H9 (cell line): ENCODE data around the gene CACHD1. TPM values are rescaled to one million over a fixed set of nuclear protein-coding genes. Genes with fewer than 3 reads are reported as not detected.

Experiments used
- DNase-seq: peaks from one replicate; pipeline ENCODE4 v3.0.0-alpha.2; 2017
- H2AFZ ChIP-seq: one replicate; pipeline ENCODE4 v1.6.1; 2013; ENCODE audit warnings: mild to moderate bottlenecking, low read length, control low read depth, moderate library complexity
- H2AK5ac ChIP-seq: 2 replicates; pipeline ENCODE4 v1.6.1; 2013; ENCODE audit warnings: low read length, control low read depth, mixed read lengths; ENCODE audit not compliant: insufficient read length
- H2BK120ac ChIP-seq: one replicate; pipeline ENCODE4 v1.6.1; 2013; ENCODE audit warnings: low read depth, mild to moderate bottlenecking, low read length, control low read depth, inconsistent platforms; ENCODE audit not compliant: poor library complexity, severe bottlenecking
- H2BK12ac ChIP-seq: 2 replicates; pipeline ENCODE4 v1.6.1; 2013; ENCODE audit warnings: low read length, control low read depth, mixed read lengths, low read depth; ENCODE audit not compliant: insufficient read length
- H2BK15ac ChIP-seq: 2 replicates; pipeline ENCODE4 v1.6.1; 2013; ENCODE audit warnings: low read depth, low read length, control low read depth
- H2BK20ac ChIP-seq: one replicate; pipeline ENCODE4 v1.6.1; 2013; ENCODE audit warnings: low read depth, mild to moderate bottlenecking, low read length, control low read depth, inconsistent platforms; ENCODE audit not compliant: poor library complexity, severe bottlenecking
- H2BK5ac ChIP-seq: 2 replicates; pipeline ENCODE4 v1.6.1; 2013; ENCODE audit warnings: low read length, control low read depth, mixed read lengths; ENCODE audit not compliant: insufficient read length
- H3K14ac ChIP-seq: 2 replicates; pipeline ENCODE4 v1.6.1; 2013; ENCODE audit warnings: low read length, control low read depth; ENCODE audit not compliant: insufficient read depth
- H3K18ac ChIP-seq: 2 replicates; pipeline ENCODE4 v1.6.1; 2013; ENCODE audit warnings: low read depth, mild to moderate bottlenecking, mixed read lengths, low read length, control low read depth; ENCODE audit not compliant: insufficient read length
- H3K23ac ChIP-seq: 2 replicates; pipeline ENCODE4 v1.6.1; 2013; ENCODE audit warnings: low read length, control low read depth, mixed read lengths, low read depth; ENCODE audit not compliant: insufficient read length
- H3K23me2 ChIP-seq: 2 replicates; pipeline ENCODE4 v1.6.1; 2013; ENCODE audit warnings: low read depth, mild to moderate bottlenecking, mixed read lengths, low read length, control low read depth; ENCODE audit not compliant: insufficient read length, poor library complexity, severe bottlenecking
- H3K27ac ChIP-seq: 2 replicates; pipeline ENCODE4 v1.5.1; 2013; ENCODE audit warnings: low read length, control low read depth, mixed read lengths, low read depth; ENCODE audit not compliant: insufficient read length
- H3K27me3 ChIP-seq: 2 replicates; pipeline ENCODE4 v1.6.1; 2013; ENCODE audit warnings: low read length, control low read depth, inconsistent platforms; ENCODE audit not compliant: insufficient read depth
- H3K4ac ChIP-seq: 2 replicates; pipeline ENCODE4 v1.6.1; 2013; ENCODE audit warnings: low read depth, mild to moderate bottlenecking, control low read depth, inconsistent platforms, low read length, moderate library complexity
- H3K4me1 ChIP-seq: 2 replicates; pipeline ENCODE4 v1.6.1; 2013; ENCODE audit warnings: low read length, control low read depth, inconsistent platforms; ENCODE audit not compliant: insufficient read depth
- H3K4me2 ChIP-seq: 2 replicates; pipeline ENCODE4 v1.6.1; 2013; ENCODE audit warnings: low read length, control low read depth, mixed read lengths; ENCODE audit not compliant: insufficient read length, insufficient read depth
- H3K56ac ChIP-seq: 2 replicates; pipeline ENCODE4 v1.6.1; 2013; ENCODE audit warnings: low read depth, mild to moderate bottlenecking, mixed read lengths, low read length, control low read depth; ENCODE audit not compliant: insufficient read length
- H3K79me1 ChIP-seq: 2 replicates; pipeline ENCODE4 v1.6.1; 2013; ENCODE audit warnings: low read depth, mild to moderate bottlenecking, moderate library complexity, low read length, control low read depth, inconsistent platforms; ENCODE audit not compliant: insufficient read depth, poor library complexity, severe bottlenecking
- H3K79me2 ChIP-seq: 2 replicates; pipeline ENCODE4 v1.6.1; 2013; ENCODE audit warnings: low read length, control low read depth, inconsistent platforms; ENCODE audit not compliant: insufficient read depth
- H3K9ac ChIP-seq: 2 replicates; pipeline ENCODE4 v1.6.1; 2013; ENCODE audit warnings: low read length, control low read depth, mixed read lengths; ENCODE audit not compliant: insufficient read length; ENCODE audit errors: extremely low read depth
- H3K9me3 ChIP-seq: one replicate; pipeline ENCODE4 v1.6.1; 2013; ENCODE audit warnings: low read depth, low read length, inconsistent platforms; ENCODE audit not compliant: control insufficient read depth
- H3T11ph ChIP-seq: one replicate; pipeline ENCODE4 v1.6.1; 2013; ENCODE audit warnings: mild to moderate bottlenecking, low read length, control low read depth, inconsistent platforms
- H4K20me1 ChIP-seq: one replicate; pipeline ENCODE4 v1.6.1; 2013; ENCODE audit not compliant: control insufficient read depth, insufficient read length, insufficient read depth
- H4K5ac ChIP-seq: 2 replicates; pipeline ENCODE4 v1.6.1; 2013; ENCODE audit warnings: low read depth, mild to moderate bottlenecking, mixed read lengths, low read length, control low read depth; ENCODE audit not compliant: insufficient read length
- H4K8ac ChIP-seq: replicated peaks from 2 replicates; pipeline ENCODE4 v1.6.1; 2013; ENCODE audit warnings: low read length, control low read depth, mixed read lengths, low read depth; ENCODE audit not compliant: insufficient read length
- H4K91ac ChIP-seq: 2 replicates; pipeline ENCODE4 v1.6.1; 2013; ENCODE audit warnings: low read depth, mild to moderate bottlenecking, moderate library complexity, mixed read lengths, low read length, control low read depth; ENCODE audit not compliant: insufficient read length
- H3K27ac Mint-ChIP-seq, 3 experiments: 2 replicates in 2 of 3; 3 replicates in 1 of 3; pipeline ENCODE4 v1.8.0; 2020 to 2021; ENCODE audit warnings: mixed read lengths in 3 of 3, mild to moderate bottlenecking in 1 of 3, moderate library complexity in 1 of 3
- H3K27me3 Mint-ChIP-seq: 2 replicates; pipeline ENCODE4 v1.8.0; 2021; ENCODE audit warnings: low read depth, mild to moderate bottlenecking, moderate library complexity, mixed read lengths
- H3K36me3 Mint-ChIP-seq, 3 experiments: 2 replicates in 2 of 3; 3 replicates in 1 of 3; pipeline ENCODE4 v1.8.0; 2020 to 2021; ENCODE audit warnings: low read depth in 3 of 3, mixed read lengths in 3 of 3; ENCODE audit not compliant: insufficient read depth in 1 of 3
- H3K4me1 Mint-ChIP-seq, 2 experiments: 2 replicates each; pipeline ENCODE4 v1.8.0; 2020; ENCODE audit warnings: mixed read lengths in 2 of 2
- H3K4me3 Mint-ChIP-seq, 2 experiments: 2 replicates in 1 of 2; 3 replicates in 1 of 2; pipeline ENCODE4 v1.8.0; 2020 to 2021; ENCODE audit warnings: mild to moderate bottlenecking in 2 of 2, mixed read lengths in 2 of 2, moderate library complexity in 1 of 2
- H3K9me3 Mint-ChIP-seq, 2 experiments: 2 replicates in 1 of 2; 3 replicates in 1 of 2; pipeline ENCODE4 v1.8.0; 2020; ENCODE audit warnings: mild to moderate bottlenecking in 2 of 2, mixed read lengths in 2 of 2, moderate library complexity in 1 of 2
- WGBS: extraction: QIAGEN DNeasy Blood & Tissue Kit; methylation state at CpG from one replicate; pipeline ENCODE4 v1.1.7; 2013; ENCODE audit warnings: missing lambda C conversion rate, low lambda C conversion rate, mixed read lengths; ENCODE audit not compliant: insufficient read length; ENCODE audit errors: extremely low coverage; 5-methylcytosine and 5-hydroxymethylcytosine counted together
- total RNA-seq: library from RNA; stranded (reverse); gene quantifications from 2 replicates; pipeline ENCODE4 v1.2.1, GENCODE V29; 2021
- TF ChIP-seq, protein P1 (sequence below): fragments of 200-600 bp; sonication (generic); conservative IDR thresholded peaks from 3 replicates; pipeline ENCODE4 v1.8.0; 2021; ENCODE audit warnings: antibody characterized with exemption, mild to moderate bottlenecking

CACHD1 gene
- total RNA-seq, 1 experiment from 2014 or later: 94.2 TPM

GRCh38 chr1:64453688-64454087 lies 16.2 kb upstream of the CACHD1 start:
- Histone ChIP-seq H2BK15ac (no peak overlapping the region), H3K23me2 (no peaks in the 10 kb centered on the region), H3K9me3 (no peaks in the 10 kb centered on the region), H2BK12ac (no peak overlapping the region), H3K79me1 (no peaks in the 10 kb centered on the region), H3K27me3 (no peaks in the 10 kb centered on the region), H3K4me2 (no peak overlapping the region), H2AFZ (no peak overlapping the region), H3K14ac (no peak overlapping the region), H3K4me1 (no peaks in the 10 kb centered on the region; the same call in 1 of the 2 replicates), H3K23ac (no peak overlapping the region), H3K4ac (no peak overlapping the region), H3K56ac (no peak overlapping the region), H2BK120ac (no peak overlapping the region), H2BK5ac (no peak overlapping the region), H4K5ac (no peak overlapping the region), H4K20me1 (no peaks in the 10 kb centered on the region), H3K9ac (no peak overlapping the region), H3K79me2 (no peaks in the 10 kb centered on the region), H3T11ph (no peak overlapping the region), H3K18ac (no peak overlapping the region), H4K8ac (no peak overlapping the region), H2AK5ac (no peak overlapping the region), H3K27ac (no peak overlapping the region), H4K91ac (no peak overlapping the region), H2BK20ac (no peak overlapping the region)
- H3K27me3 Mint-ChIP-seq: peaks cover 18% of the 10 kb centered on the region
- no peak overlapping the region for H3K4me3 Mint-ChIP-seq
- no peak overlapping the region for H3K27ac Mint-ChIP-seq
- H3K9me3 Mint-ChIP-seq: no peaks in the 10 kb centered on the region
- peaks cover 6 to 12% of the 10 kb centered on the region in 2 experiments for H3K4me1 Mint-ChIP-seq
- DNase-seq: no peak
- TF ChIP-seq, protein P1, sequence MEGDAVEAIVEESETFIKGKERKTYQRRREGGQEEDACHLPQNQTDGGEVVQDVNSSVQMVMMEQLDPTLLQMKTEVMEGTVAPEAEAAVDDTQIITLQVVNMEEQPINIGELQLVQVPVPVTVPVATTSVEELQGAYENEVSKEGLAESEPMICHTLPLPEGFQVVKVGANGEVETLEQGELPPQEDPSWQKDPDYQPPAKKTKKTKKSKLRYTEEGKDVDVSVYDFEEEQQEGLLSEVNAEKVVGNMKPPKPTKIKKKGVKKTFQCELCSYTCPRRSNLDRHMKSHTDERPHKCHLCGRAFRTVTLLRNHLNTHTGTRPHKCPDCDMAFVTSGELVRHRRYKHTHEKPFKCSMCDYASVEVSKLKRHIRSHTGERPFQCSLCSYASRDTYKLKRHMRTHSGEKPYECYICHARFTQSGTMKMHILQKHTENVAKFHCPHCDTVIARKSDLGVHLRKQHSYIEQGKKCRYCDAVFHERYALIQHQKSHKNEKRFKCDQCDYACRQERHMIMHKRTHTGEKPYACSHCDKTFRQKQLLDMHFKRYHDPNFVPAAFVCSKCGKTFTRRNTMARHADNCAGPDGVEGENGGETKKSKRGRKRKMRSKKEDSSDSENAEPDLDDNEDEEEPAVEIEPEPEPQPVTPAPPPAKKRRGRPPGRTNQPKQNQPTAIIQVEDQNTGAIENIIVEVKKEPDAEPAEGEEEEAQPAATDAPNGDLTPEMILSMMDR: no peak
- no peaks in the 10 kb centered on the region for H3K36me3 Mint-ChIP-seq
- no CpG with 5 or more reads among the region's 3 CpGs for WGBS
